Epidermal melanocyte (primary cell): ENCODE data around the gene MAML2.

Source experiments
- DNase-seq: peaks from one replicate; pipeline ENCODE4 v3.0.0; 2011; ENCODE audit warnings: low spot score; ENCODE audit not compliant: insufficient read length

MAML2 gene

GRCh38 chr11:96134602-96135001 lies 208.4 kb downstream of the MAML2 start:
- no peak for DNase-seq

GRCh38 chr11:96132437-96132836 lies 210.6 kb downstream of the MAML2 start:
- DNase-seq: no peak

- no peak for DNase-seq
These were observed 212.9 kb downstream of the MAML2 start for GRCh38 chr11:96130061-96130620.

- no peak for DNase-seq
These were observed 215.4 kb downstream of the MAML2 start for GRCh38 chr11:96127596-96127959.

GRCh38 chr11:96126917-96127595 lies 215.9 kb downstream of the MAML2 start:
- DNase-seq: no peak

GRCh38 chr11:96125400-96125799 lies 217.6 kb downstream of the MAML2 start:
- no peak for DNase-seq

GRCh38 chr11:96124155-96124554 lies 218.8 kb downstream of the MAML2 start:
- DNase-seq: no peak

- no peak for DNase-seq
These were observed 219.7 kb downstream of the MAML2 start for GRCh38 chr11:96123301-96123700.

GRCh38 chr11:96122601-96123074 lies 220.4 kb downstream of the MAML2 start:
- DNase-seq: no peak

GRCh38 chr11:96119211-96119610 lies 223.8 kb downstream of the MAML2 start:
- DNase-seq: no peak

- DNase-seq: no peak
These were observed 226.6 kb downstream of the MAML2 start for GRCh38 chr11:96116376-96116775.

- no peak for DNase-seq
These were observed 228.6 kb downstream of the MAML2 start for GRCh38 chr11:96114178-96115064.

GRCh38 chr11:96113193-96113681 lies 229.8 kb downstream of the MAML2 start:
- peak; percentile 54 for DNase-seq

GRCh38 chr11:96112192-96113128 lies 230.5 kb downstream of the MAML2 start:
- no peak for DNase-seq

GRCh38 chr11:96111308-96111707 lies 231.7 kb downstream of the MAML2 start:
- no peak for DNase-seq

GRCh38 chr11:96110302-96110701 lies 232.7 kb downstream of the MAML2 start:
- DNase-seq: no peak

GRCh38 chr11:96109331-96110030 lies 233.5 kb downstream of the MAML2 start:
- DNase-seq: no peak

- DNase-seq: no peak
These were observed 235.7 kb downstream of the MAML2 start for GRCh38 chr11:96107143-96107824.

- no peak for DNase-seq
These were observed 236.3 kb downstream of the MAML2 start for GRCh38 chr11:96106645-96107044.

GRCh38 chr11:96105944-96106343 lies 237.1 kb downstream of the MAML2 start:
- no peak for DNase-seq
